ENCODE data around the gene ROS1.

GRCh38 chr6:117307655-117308054 is 118.1 kb downstream of the ROS1 start:
- TF ChIP-seq CTCF (IDR thresholded peaks at IDR 0.05; ENCODE audit: low read depth, low read length) (no peak), EZH2phosphoT487 (IDR thresholded peaks at IDR 0.05; ENCODE audit: low read depth) (no peak)

All from OCI-LY3 (cell line).